Measurements from ENCODE around the gene PSAT1. TPM values are rescaled to one million over a fixed set of nuclear protein-coding genes. Genes with fewer than 3 reads are reported as not detected.

The PSAT1 gene
- total RNA-seq, 1 experiment from 2014 or later = 323 TPM

GRCh38 chr9:78292716-78293497, 4.0 kb upstream of the PSAT1 start:
- DNase-seq (ENCODE audit: low spot score) = no peak

GRCh38 chr9:78294290-78295176, 2.4 kb upstream of the PSAT1 start:
- DNase-seq (ENCODE audit: low spot score) = no peak

GRCh38 chr9:78295177-78295575, 1.7 kb upstream of the PSAT1 start:
- no peak for DNase-seq (ENCODE audit: low spot score)

GRCh38 chr9:78295731-78296130, 1.2 kb upstream of the PSAT1 start:
- no peak for DNase-seq (ENCODE audit: low spot score)

GRCh38 chr9:78296201-78296892, 578 bp upstream of the PSAT1 start:
- peak; percentile 57 for DNase-seq (ENCODE audit: low spot score)

GRCh38 chr9:78297672-78297961, 692 bp downstream of the PSAT1 start:
- DNase-seq (ENCODE audit: low spot score) = peak; percentile 14

GRCh38 chr9:78298046-78298765, 1.3 kb downstream of the PSAT1 start:
- DNase-seq (ENCODE audit: low spot score) = no peak

- no peak for DNase-seq (ENCODE audit: low spot score)
Measured at GRCh38 chr9:78300209-78300608, 3.3 kb downstream of the PSAT1 start.

- no peak for DNase-seq (ENCODE audit: low spot score)
Measured at GRCh38 chr9:78301466-78301865, 4.5 kb downstream of the PSAT1 start.

- no peak for DNase-seq (ENCODE audit: low spot score)
Measured at GRCh38 chr9:78303377-78304062, 6.6 kb downstream of the PSAT1 start.

- no peak for DNase-seq (ENCODE audit: low spot score)
Measured at GRCh38 chr9:78304357-78304756, 7.4 kb downstream of the PSAT1 start.

GRCh38 chr9:78306222-78307076, 9.5 kb downstream of the PSAT1 start:
- DNase-seq (ENCODE audit: low spot score) = no peak

GRCh38 chr9:78307360-78307759, 10.4 kb downstream of the PSAT1 start:
- DNase-seq (ENCODE audit: low spot score) = no peak

GRCh38 chr9:78309066-78309465, 12.1 kb downstream of the PSAT1 start:
- no peak for DNase-seq (ENCODE audit: low spot score)

GRCh38 chr9:78311075-78311474, 14.2 kb downstream of the PSAT1 start:
- no peak for DNase-seq (ENCODE audit: low spot score)

GRCh38 chr9:78311886-78312524, 15.1 kb downstream of the PSAT1 start:
- no peak for DNase-seq (ENCODE audit: low spot score)

GRCh38 chr9:78314550-78314949, 17.6 kb downstream of the PSAT1 start:
- DNase-seq (ENCODE audit: low spot score) = no peak

GRCh38 chr9:78314953-78315870, 18.3 kb downstream of the PSAT1 start:
- no peak for DNase-seq (ENCODE audit: low spot score)

Data from H4 (cell line).